Subcutaneous abdominal adipose tissue (tissue), 5 donors: ENCODE measurements around the gene ZNF423.

Source experiments
- H3K27ac ChIP-seq: one replicate; pipeline ENCODE4 v1.7.0; 2013; ENCODE audit warnings: low read depth, mild to moderate bottlenecking, inconsistent platforms, low read length, moderate library complexity
- H3K27me3 ChIP-seq, 5 donors: one replicate each; pipeline ENCODE4 v1.7.0; 2013; ENCODE audit warnings: low read length in 5 of 5, inconsistent platforms in 1 of 5; ENCODE audit not compliant: control insufficient read depth in 5 of 5, insufficient read depth in 4 of 5
- H3K36me3 ChIP-seq, 5 donors: one replicate each; pipeline ENCODE4 v1.7.0; 2013; ENCODE audit warnings: low read length in 5 of 5; ENCODE audit not compliant: control insufficient read depth in 5 of 5, insufficient read depth in 5 of 5
- H3K4me1 ChIP-seq, 5 donors: one replicate each; pipeline ENCODE4 v1.7.0; 2013; ENCODE audit warnings: low read length in 5 of 5, mild to moderate bottlenecking in 3 of 5, moderate library complexity in 1 of 5; ENCODE audit not compliant: control insufficient read depth in 5 of 5, insufficient read depth in 5 of 5
- H3K4me3 ChIP-seq, 5 donors: one replicate each; pipeline ENCODE4 v1.7.0; 2013; ENCODE audit warnings: low read length in 5 of 5, low read depth in 1 of 5
- H3K9ac ChIP-seq, 5 donors: one replicate each; pipeline ENCODE4 v1.7.0; 2013; ENCODE audit warnings: low read length in 5 of 5, mild to moderate bottlenecking in 4 of 5, moderate library complexity in 3 of 5
- H3K9me3 ChIP-seq, 5 donors: one replicate each; pipeline ENCODE4 v1.7.0; 2013; ENCODE audit warnings: low read length in 5 of 5; ENCODE audit not compliant: control insufficient read depth in 5 of 5
- donor health status: healthy.
- donor health status: healthy.
- donor health status: healthy.
- donor health status: healthy.
- donor health status: healthy.

The ZNF423 gene

DNA sequence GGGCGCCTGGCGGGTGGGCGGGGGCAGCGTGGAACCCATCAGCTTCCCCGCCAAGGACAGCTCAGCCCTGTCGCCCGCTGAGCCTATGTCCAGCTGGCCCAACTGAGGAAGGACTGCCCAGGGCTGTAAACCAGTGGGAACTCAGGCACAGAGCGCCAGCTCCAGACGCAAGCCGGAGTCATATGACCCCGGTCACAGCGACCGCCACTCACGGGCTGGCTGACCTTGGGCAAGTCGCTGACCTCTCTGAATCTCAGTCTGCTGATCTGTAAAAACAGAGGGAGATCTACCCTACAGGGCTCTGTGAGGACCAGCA lies 312.3 kb downstream of the ZNF423 start:
- no peak overlapping the region for H3K4me3 ChIP-seq
- H3K9ac ChIP-seq = no peak overlapping the region
- no peak overlapping the region for H3K27ac ChIP-seq

DNA sequence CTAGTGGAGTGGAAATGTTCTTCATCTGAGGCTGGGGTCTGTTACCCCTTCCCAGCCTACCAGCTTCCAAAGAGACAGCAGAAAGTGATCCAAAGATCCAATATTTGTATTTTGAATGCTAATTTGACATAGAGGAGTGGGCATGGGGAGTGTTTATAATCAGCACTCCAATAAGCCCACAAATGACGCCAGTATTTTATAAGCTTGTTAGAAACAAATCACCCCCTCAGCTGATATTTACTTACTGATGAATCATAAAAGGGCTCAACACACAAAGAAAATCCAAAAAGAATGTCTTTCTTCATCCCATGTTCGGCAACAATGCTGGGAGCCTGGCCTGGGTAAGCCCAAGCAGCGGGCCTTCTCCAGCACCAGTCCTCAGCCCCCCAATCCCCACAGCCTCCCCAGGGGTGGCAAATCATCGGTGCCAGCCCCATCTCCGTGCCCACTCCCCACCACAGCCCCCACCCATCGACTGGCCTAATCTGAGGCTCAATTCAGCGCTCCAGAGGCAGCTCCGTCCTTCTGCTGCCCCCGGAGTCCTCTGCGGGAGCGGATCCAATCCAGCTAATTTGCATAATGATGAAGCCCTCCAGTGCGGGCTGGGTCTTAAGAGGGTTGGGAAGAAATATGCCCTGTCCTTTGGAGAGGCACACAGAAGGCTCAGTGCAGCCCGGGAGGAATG lies 312.8 kb downstream of the ZNF423 start:
- Histone ChIP-seq H3K9ac (no peak overlapping the region), H3K9me3 (no peaks in the 10 kb centered on the region), H3K27me3 (no peaks in the 10 kb centered on the region), H3K4me3 (no peak overlapping the region), H3K4me1 (peaks cover 0 to 24% (median 13%) of the 10 kb centered on the region in 5 donors), H3K36me3 (no peaks in the 10 kb centered on the region), H3K27ac (no peak overlapping the region)

More for the DNA sequence above, 312.3 kb downstream of the ZNF423 start:
- no peaks in the 10 kb centered on the region for H3K27me3 ChIP-seq
- H3K9me3 ChIP-seq = no peaks in the 10 kb centered on the region
- H3K36me3 ChIP-seq = no peaks in the 10 kb centered on the region
- peaks cover 0 to 24% (median 13%) of the 10 kb centered on the region in 5 donors for H3K4me1 ChIP-seq

DNA sequence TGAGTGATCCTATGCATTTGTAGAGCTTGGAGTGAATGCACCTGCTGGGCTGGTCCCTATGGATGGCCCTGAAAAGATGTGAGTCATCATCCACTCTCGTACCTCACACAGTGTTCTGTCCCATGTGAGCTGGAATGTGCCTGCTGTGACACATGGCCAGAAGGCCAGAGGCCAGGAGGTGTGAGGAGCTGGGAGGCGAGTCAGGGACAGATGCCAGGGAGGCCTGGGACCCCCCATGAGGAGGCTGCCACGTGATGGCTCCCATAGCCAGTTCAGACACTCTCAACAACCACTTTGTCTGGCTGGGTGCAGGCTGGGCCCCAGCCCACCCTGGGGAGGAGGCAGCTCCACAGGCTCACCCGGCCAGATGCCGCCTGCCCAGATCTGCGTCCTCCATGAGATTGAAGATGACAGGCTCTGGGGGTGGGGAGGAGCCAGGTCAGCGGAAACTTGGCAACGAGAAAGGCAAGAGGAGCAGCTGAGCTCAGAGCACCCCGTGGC lies 313.5 kb downstream of the ZNF423 start:
- Histone ChIP-seq H3K4me1 (peaks cover 0 to 24% (median 13%) of the 10 kb centered on the region in 5 donors), H3K4me3 (no peak overlapping the region), H3K27ac (no peak overlapping the region), H3K9ac (no peak overlapping the region), H3K9me3 (no peaks in the 10 kb centered on the region), H3K36me3 (no peaks in the 10 kb centered on the region), H3K27me3 (no peaks in the 10 kb centered on the region)

DNA sequence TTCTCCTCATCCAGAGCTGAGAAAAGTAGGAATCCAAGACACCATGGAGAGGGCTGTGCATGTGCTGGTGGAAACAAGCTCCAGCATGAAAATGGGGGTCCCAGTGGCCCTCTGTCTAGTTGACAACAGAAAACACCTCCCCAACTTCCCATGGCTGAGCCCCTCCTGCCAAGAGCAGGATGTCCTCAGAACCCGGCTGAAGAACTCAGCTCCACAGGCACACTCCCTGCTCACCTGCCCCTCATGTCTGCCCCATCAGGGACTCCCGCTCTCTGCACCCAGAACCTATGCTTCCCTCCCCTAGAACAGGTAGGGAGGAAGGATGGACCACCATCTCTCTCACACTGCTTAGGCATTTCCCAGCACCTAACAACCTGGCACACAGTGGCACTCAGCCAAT lies 315.1 kb downstream of the ZNF423 start:
- no peak overlapping the region for H3K9ac ChIP-seq
- H3K36me3 ChIP-seq = no peaks in the 10 kb centered on the region
- H3K27ac ChIP-seq = no peak overlapping the region
- H3K27me3 ChIP-seq = no peaks in the 10 kb centered on the region
- H3K9me3 ChIP-seq = no peaks in the 10 kb centered on the region
- peaks cover 0 to 17% (median 12%) of the 10 kb centered on the region in 5 donors for H3K4me1 ChIP-seq
- H3K4me3 ChIP-seq = no peak overlapping the region

DNA sequence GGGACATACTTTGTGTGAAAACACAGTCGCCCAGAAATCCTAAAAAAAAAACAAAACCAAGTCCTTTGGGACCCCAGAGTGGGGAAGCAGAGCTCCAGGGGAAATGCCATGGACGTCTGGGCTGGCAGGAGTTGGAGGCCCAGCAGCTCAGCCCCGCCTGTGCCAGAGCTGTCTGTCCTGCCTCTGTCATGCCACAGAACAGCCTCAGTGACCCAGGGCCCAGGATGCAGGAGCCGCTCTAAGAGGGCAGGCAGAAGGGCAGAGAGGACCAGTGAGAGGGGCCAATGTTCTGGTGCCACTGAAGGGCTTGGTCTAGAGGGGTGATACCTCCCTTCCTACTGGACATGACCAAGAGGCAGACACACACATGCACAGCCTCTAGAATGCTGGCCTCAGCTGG lies 316.2 kb downstream of the ZNF423 start:
- Histone ChIP-seq H3K27ac (no peak overlapping the region), H3K27me3 (no peaks in the 10 kb centered on the region)

DNA sequence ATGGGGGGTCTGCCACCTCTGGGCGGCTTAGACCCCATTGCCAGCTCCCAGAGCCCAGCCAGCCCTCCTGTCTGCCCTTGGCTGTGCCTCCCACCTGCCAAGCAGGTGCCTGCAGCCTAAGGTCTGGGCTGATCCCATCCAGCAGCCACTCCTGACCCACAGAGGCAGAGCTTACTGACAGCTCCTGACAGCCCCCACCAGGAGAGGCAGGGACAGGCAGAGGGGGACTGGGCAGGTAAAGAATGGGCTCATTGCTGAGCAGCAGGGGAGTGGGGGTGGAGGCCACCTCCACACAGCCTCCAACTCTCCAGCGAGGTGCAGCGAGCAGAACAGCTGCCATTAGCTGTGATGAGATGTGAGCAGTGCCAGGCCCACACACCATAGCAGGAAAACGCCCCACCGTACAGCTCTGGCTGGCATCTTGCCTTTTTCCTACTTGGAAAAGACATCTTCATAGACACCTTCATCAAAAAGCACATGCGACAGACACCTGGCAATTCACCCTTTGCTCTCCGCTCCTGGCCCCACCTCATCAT lies 317.9 kb downstream of the ZNF423 start:
- Histone ChIP-seq H3K27ac (no peak overlapping the region), H3K36me3 (no peaks in the 10 kb centered on the region), H3K27me3 (no peaks in the 10 kb centered on the region), H3K9ac (no peak overlapping the region), H3K9me3 (no peaks in the 10 kb centered on the region), H3K4me1 (peaks cover 0 to 12% (median 11%) of the 10 kb centered on the region in 5 donors), H3K4me3 (no peak overlapping the region)

More for the DNA sequence above, 316.2 kb downstream of the ZNF423 start:
- no peak overlapping the region for H3K4me3 ChIP-seq
- peaks cover 0 to 12% (median 9%) of the 10 kb centered on the region in 5 donors for H3K4me1 ChIP-seq
- no peak overlapping the region for H3K9ac ChIP-seq
- no peaks in the 10 kb centered on the region for H3K36me3 ChIP-seq
- no peaks in the 10 kb centered on the region for H3K9me3 ChIP-seq

DNA sequence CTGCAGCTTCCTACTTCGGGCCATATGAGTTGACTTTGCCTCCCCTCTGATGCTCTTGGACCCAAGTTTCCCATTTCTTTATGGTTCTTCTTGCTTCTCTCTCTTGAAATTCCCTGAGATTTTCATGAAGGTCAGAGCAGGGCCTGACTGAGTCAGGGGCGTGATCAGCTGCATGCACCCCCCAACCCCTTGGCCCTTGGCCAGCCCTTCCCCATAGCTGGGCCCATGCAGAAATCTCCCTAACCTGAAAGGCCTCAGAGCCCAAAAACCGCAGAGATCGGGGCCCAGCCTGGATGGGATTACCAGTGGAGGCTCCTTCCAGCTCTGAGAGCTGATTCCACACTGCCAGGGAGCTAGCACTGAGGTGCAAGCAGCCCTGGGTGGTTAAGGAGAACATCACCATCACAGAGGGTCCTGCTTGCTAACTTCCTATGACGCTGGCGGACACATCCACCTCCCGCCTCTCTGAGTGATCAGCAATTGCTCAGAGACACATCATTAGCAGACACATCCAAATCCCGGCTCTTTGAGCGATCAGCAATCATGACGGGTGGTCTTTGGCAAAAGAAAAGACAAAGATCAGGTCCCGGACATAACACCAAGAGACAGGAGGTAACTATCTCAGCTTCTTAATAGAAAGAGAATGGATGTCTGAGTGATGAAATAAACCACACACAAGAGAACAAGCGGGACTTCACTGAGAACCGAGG lies 320.9 kb downstream of the ZNF423 start:
- no peak overlapping the region for H3K9ac ChIP-seq
- H3K4me3 ChIP-seq = no peak overlapping the region

DNA sequence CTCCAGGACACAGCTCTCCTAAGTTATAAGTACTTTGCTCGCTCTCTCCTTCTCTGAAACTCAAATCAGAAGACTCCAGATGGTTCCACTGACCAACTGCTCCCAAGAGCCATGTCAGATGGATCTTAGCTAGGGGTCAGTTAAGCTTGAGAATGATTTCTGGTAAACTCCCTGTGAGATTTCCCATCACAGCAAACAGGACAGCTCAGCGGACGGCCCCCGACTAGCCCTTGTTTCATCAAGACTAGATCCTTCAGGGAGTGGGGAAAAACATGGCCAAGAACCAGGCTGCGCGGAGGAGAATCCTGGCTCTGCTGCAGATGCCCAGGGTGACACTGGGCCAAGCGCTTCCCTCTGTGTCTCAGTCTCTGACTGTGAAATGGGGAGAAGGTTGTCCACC lies 322.5 kb downstream of the ZNF423 start:
- Histone ChIP-seq H3K27ac (no peak overlapping the region), H3K4me1 (peaks cover 0 to 17% (median 5%) of the 10 kb centered on the region in 5 donors), H3K36me3 (no peaks in the 10 kb centered on the region), H3K27me3 (no peaks in the 10 kb centered on the region), H3K9me3 (no peaks in the 10 kb centered on the region), H3K4me3 (no peak overlapping the region), H3K9ac (no peak overlapping the region)

More for the DNA sequence above, 320.9 kb downstream of the ZNF423 start:
- Histone ChIP-seq H3K27ac (no peak overlapping the region), H3K9me3 (no peaks in the 10 kb centered on the region), H3K36me3 (no peaks in the 10 kb centered on the region), H3K4me1 (peaks cover 0 to 21% (median 11%) of the 10 kb centered on the region in 5 donors), H3K27me3 (no peaks in the 10 kb centered on the region)

DNA sequence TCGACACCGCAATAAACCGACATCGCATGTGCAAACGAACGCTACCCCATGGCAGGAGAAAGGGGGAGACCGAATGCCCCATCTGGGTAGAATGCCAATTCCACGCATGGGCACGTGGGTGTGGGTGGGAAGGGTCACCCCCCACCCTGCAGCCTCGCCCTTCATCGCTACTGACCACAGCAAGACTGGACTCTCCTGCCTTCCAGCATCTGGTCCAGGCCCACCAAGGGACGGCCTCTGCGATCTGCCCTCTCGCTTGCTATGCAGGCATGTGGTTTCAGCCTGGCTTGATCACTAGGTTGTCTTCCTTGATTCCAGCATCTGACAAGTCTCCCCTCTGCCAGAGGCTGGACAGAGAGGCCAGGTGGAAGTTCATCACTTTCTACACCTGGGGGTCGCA lies 323.0 kb downstream of the ZNF423 start:
- H3K9ac ChIP-seq = no peak overlapping the region

More for the DNA sequence above, 323.0 kb downstream of the ZNF423 start:
- Histone ChIP-seq H3K4me1 (peaks cover 0 to 22% (median 11%) of the 10 kb centered on the region in 5 donors), H3K9me3 (no peaks in the 10 kb centered on the region), H3K27me3 (no peaks in the 10 kb centered on the region), H3K36me3 (no peaks in the 10 kb centered on the region), H3K4me3 (no peak overlapping the region), H3K27ac (no peak overlapping the region)
